PC-3 (cell line): ENCODE results near the gene SIGMAR1. TPM values are rescaled to one million over a fixed set of nuclear protein-coding genes. Genes with fewer than 3 reads are reported as not detected.

Source experiments
- ATAC-seq: fragments of 200-7000 bp; cut with Tn5 transposase; 2 replicates; pipeline ENCODE4 v1.9.1; 2020; ENCODE audit warnings: mild to moderate bottlenecking, moderate library complexity
- BruUV-seq: library from RNA; stranded (reverse); fragments of 400-500 nt; replicated peaks from 2 replicates; lab custom pipeline; 2021; lab: Mats Ljungman, UMichigan
- CTCF ChIA-PET: fragments of 300-600 bp; sonication (Branson Sonifier 250); formaldehyde crosslinking; loops from one replicate; lab custom pipeline; 2022; ENCODE audit warnings: antibody characterized with exemption; lab: Charles Lee
- POLR2A ChIA-PET: fragments of 300-600 bp; sonication (Branson Sonifier 250); formaldehyde crosslinking; loops from one replicate; lab custom pipeline; 2022; ENCODE audit warnings: antibody characterized with exemption; ENCODE audit not compliant: unreplicated experiment; lab: Charles Lee
- DNase-seq: peaks from one replicate; pipeline ENCODE4 v3.0.0-alpha.2; 2015
- H2AFZ ChIP-seq: fragments of 300-600 bp; sonication (generic); 2 replicates; pipeline ENCODE4 v1.6.0; 2016; ENCODE audit warnings: antibody characterized with exemption, low read length
- H3F3A ChIP-seq: fragments of 300-600 bp; sonication (generic); one replicate; pipeline ENCODE4 v1.6.0; 2017; ENCODE audit warnings: antibody characterized with exemption, low read length, control low read depth, mild to moderate bottlenecking; ENCODE audit not compliant: unreplicated experiment
- H3K27ac ChIP-seq: fragments of 300-600 bp; sonication (generic); 2 replicates; pipeline ENCODE4 v1.5.1; 2016; ENCODE audit warnings: mild to moderate bottlenecking, low read length
- H3K27me3 ChIP-seq: fragments of 300-600 bp; sonication (generic); 2 replicates; pipeline ENCODE4 v1.6.1; 2016; ENCODE audit warnings: low read length, mixed read lengths
- H3K36me3 ChIP-seq: fragments of 300-600 bp; sonication (generic); 2 replicates; pipeline ENCODE4 v1.6.1; 2016; ENCODE audit warnings: low read depth, mixed run types, low read length, mixed read lengths
- H3K4me1 ChIP-seq: fragments of 300-600 bp; sonication (generic); 2 replicates; pipeline ENCODE4 v1.5.1; 2016; ENCODE audit warnings: low read length; ENCODE audit not compliant: insufficient read depth
- H3K4me2 ChIP-seq: fragments of 300-600 bp; sonication (generic); 2 replicates; pipeline ENCODE4 v1.6.0; 2016; ENCODE audit warnings: low read length
- H3K4me3 ChIP-seq: fragments of 300-600 bp; sonication (generic); 2 replicates; pipeline ENCODE4 v1.5.1; 2016; ENCODE audit warnings: mild to moderate bottlenecking, low read length, mixed read lengths
- H3K79me2 ChIP-seq: fragments of 300-600 bp; sonication (generic); 2 replicates; pipeline ENCODE4 v1.6.1; 2017; ENCODE audit warnings: low read length, mixed read lengths
- H3K9ac ChIP-seq: fragments of 300-600 bp; sonication (generic); 2 replicates; pipeline ENCODE4 v1.6.0; 2016; ENCODE audit warnings: mild to moderate bottlenecking, low read length
- H3K9me2 ChIP-seq: fragments of 300-600 bp; sonication (generic); replicated peaks from 2 replicates; pipeline ENCODE4 v1.6.1; 2016; ENCODE audit warnings: mixed run types, low read length, mixed read lengths
- H3K9me3 ChIP-seq: fragments of 300-600 bp; sonication (generic); 2 replicates; pipeline ENCODE4 v1.6.1; 2016; ENCODE audit warnings: low read length, mixed read lengths
- H4K20me1 ChIP-seq: fragments of 300-600 bp; sonication (generic); 2 replicates; pipeline ENCODE4 v1.6.1; 2016; ENCODE audit warnings: low read length, mixed read lengths
- EZH2 ChIP-seq: fragments of 300-600 bp; sonication (generic); IDR thresholded peaks from one replicate; pipeline ENCODE4 v1.6.1; 2017; ENCODE audit warnings: antibody characterized with exemption, mild to moderate bottlenecking, low read length; ENCODE audit not compliant: unreplicated experiment
- EZH2phosphoT487 ChIP-seq: fragments of 300-600 bp; sonication (generic); IDR thresholded peaks from 2 replicates; pipeline ENCODE4 v1.6.1; 2018; ENCODE audit warnings: mild to moderate bottlenecking, antibody characterized with exemption, low read length, borderline replicate concordance
- intact Hi-C: fragments of 100-400 bp; cut with micrococcal nuclease; formaldehyde crosslinking; loops from 2 replicates; pipeline ENCODE4 v1.9.0; 2023
- total RNA-seq: library from RNA; depleted of rRNA; stranded (reverse); fragments of >200 nt; gene quantifications from 2 replicates; pipeline ENCODE4 v1.2.3, GENCODE V29; 2014
- TF ChIP-seq, protein P1 (sequence below): fragments of 300-600 bp; sonication (generic); conservative IDR thresholded peaks from 2 replicates; pipeline ENCODE4 v1.5.1; 2017; ENCODE audit warnings: antibody characterized with exemption, low read depth, mild to moderate bottlenecking, low read length

The SIGMAR1 gene
- total RNA-seq, 1 experiment from 2014 or later, result 96.7 TPM

DNA sequence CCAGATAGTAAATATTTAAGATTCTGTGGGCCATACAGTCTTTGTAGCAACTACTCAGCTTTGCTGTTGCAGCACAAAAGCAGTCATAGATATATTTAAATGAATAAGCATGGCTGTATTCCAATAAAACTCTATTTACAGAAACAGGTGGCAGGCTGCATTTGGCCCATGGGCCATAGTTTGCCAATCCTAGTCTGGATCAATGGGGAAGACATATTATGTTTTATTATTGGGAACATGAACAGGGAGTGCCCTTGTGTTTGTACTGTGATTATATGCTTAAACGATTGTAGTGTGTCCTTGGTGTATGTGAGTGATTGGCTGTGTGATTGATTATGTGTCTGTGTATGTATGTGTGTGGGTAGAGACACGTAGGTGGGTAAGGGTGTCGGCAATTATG is 36.9 kb upstream of the SIGMAR1 start:
- Histone ChIP-seq H3K79me2 (no peaks in the 10 kb centered on the region), H3K27ac (no peak overlapping the region), H3K4me3 (no peak overlapping the region), H3F3A (no peaks in the 10 kb centered on the region), H3K4me2 (no peak overlapping the region), H2AFZ (no peak overlapping the region), H3K9me3 (no peaks in the 10 kb centered on the region), H3K4me1 (no peaks in the 10 kb centered on the region), H4K20me1 (no peaks in the 10 kb centered on the region), H3K27me3 (no peaks in the 10 kb centered on the region), H3K36me3 (no peaks in the 10 kb centered on the region), H3K9me2 (no peaks in the 10 kb centered on the region), H3K9ac (no peak overlapping the region)
- ATAC-seq (no peak), DNase-seq (no peak)
- TF ChIP-seq EZH2phosphoT487 (no peak), EZH2 (no peak)
- TF ChIP-seq, protein P1, sequence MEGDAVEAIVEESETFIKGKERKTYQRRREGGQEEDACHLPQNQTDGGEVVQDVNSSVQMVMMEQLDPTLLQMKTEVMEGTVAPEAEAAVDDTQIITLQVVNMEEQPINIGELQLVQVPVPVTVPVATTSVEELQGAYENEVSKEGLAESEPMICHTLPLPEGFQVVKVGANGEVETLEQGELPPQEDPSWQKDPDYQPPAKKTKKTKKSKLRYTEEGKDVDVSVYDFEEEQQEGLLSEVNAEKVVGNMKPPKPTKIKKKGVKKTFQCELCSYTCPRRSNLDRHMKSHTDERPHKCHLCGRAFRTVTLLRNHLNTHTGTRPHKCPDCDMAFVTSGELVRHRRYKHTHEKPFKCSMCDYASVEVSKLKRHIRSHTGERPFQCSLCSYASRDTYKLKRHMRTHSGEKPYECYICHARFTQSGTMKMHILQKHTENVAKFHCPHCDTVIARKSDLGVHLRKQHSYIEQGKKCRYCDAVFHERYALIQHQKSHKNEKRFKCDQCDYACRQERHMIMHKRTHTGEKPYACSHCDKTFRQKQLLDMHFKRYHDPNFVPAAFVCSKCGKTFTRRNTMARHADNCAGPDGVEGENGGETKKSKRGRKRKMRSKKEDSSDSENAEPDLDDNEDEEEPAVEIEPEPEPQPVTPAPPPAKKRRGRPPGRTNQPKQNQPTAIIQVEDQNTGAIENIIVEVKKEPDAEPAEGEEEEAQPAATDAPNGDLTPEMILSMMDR, result no peak
- no TSS peak for BruUV-seq
- ChIA-PET POLR2A (no interaction called here), CTCF (no interaction called here)
- intact Hi-C loops, result no loop called here

DNA sequence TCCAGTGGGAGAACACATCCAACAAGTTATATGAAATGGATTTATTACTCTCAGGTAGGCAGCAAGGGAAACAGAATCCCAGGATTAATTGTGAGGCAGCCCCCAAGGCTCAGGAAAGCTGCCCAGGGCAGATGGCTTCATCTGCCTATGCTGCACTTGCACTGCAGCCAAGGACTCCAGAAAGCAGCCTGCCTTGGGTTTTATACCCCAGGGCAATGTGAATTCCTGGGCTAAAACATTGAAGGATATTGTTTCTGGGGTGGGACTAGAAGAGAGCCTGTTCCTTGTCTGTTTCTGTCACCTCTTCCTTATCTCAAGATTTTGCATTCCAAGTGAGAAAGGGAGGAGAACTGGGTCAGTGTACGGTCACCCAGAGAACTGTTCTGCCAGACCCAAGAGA is 33.7 kb upstream of the SIGMAR1 start:
- H3K27me3 ChIP-seq, result no peaks in the 10 kb centered on the region
- POLR2A ChIA-PET, result interaction anchor here (0.6 kb wide), 1 partner anchor 51 kb away, joined by 3 read pairs; the partner anchor contains the start of gene DCTN3
- ATAC-seq (no peak), DNase-seq (no peak)
- H3K9me3 ChIP-seq, result no peaks in the 10 kb centered on the region
- CTCF ChIA-PET, result no interaction called here
- no peaks in the 10 kb centered on the region for H3F3A ChIP-seq
- no peak overlapping the region for H2AFZ ChIP-seq
- H3K36me3 ChIP-seq, result no peaks in the 10 kb centered on the region
- no peak overlapping the region for H3K4me3 ChIP-seq
- H3K4me2 ChIP-seq, result no peak overlapping the region
- TF ChIP-seq EZH2phosphoT487, result no peak
- TF ChIP-seq EZH2, result no peak
- TF ChIP-seq, protein P1, result no peak
- H3K27ac ChIP-seq, result no peak overlapping the region
- peaks cover under 1% of the 10 kb centered on the region; the same call in 1 of the 2 replicates for H3K4me1 ChIP-seq
- intact Hi-C loops, result no loop called here
- H3K9ac ChIP-seq, result no peak overlapping the region
- H3K9me2 ChIP-seq, result no peaks in the 10 kb centered on the region
- no peaks in the 10 kb centered on the region for H4K20me1 ChIP-seq
- no peaks in the 10 kb centered on the region for H3K79me2 ChIP-seq
- BruUV-seq, result no TSS peak

DNA sequence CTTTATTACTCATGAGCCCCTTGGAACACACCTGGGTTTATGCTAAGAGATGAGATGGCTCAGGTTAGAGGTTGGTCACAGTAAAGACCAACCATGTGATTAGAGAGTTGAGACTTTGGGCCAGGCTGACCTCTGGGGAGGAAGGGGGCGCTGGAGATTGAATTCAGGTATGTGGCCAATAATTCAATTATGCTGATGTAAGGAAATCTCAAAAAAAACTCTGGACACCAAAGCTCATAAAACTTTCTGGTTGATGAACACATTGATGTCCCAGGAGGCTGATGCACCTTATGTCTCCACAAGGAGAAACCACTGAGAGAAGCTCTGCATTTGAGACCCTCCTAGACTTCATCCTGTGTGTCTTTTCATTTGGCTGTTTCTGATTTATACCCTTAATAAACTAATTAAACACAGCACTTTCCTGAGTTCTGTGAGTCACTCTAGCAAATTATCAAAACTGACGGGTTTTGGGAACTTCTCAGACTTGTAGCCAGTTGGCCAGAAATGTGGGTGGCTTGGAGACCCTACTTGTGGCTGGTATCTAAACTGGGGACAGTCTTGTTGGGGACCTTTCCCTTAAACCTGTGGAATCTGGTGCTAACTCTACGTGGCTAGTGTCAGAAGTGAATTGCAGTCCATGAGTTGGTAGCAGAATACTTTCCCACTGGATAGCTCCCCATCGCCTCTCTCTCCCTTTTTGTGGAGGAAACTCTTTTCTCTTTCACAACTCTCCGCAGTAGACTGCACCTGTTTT is 32.4 kb upstream of the SIGMAR1 start:
- Histone ChIP-seq H3K4me2 (no peak overlapping the region), H3K9me2 (no peaks in the 10 kb centered on the region), H3K4me1 (peaks cover 3% of the 10 kb centered on the region), H3K9ac (no peak overlapping the region), H3K36me3 (no peaks in the 10 kb centered on the region), H3K9me3 (no peaks in the 10 kb centered on the region), H3F3A (no peaks in the 10 kb centered on the region), H3K27me3 (no peaks in the 10 kb centered on the region), H2AFZ (no peak overlapping the region), H4K20me1 (no peaks in the 10 kb centered on the region), H3K27ac (no peak overlapping the region), H3K79me2 (no peaks in the 10 kb centered on the region), H3K4me3 (no peak overlapping the region)
- BruUV-seq, result no TSS peak
- ChIA-PET POLR2A (no interaction called here), CTCF (no interaction called here)
- intact Hi-C loops, result no loop called here
- DNase-seq (no peak), ATAC-seq (no peak)
- TF ChIP-seq EZH2phosphoT487 (no peak), EZH2 (no peak)
- TF ChIP-seq, protein P1, result no peak
